GM19438 (cell line): ENCODE data around the gene GNG12.
"Not testable (repeated sequence)": the region's sequence is repeated elsewhere in the genome, so short reads cannot be mapped to it uniquely, and the experiment has no call there.

Source experiments
- ATAC-seq: cut with Tn5 transposase; IDR thresholded peaks from one replicate; pipeline ENCODE4 v1.9.1; 2021; ENCODE audit warnings: low read depth; ENCODE audit not compliant: unreplicated experiment

The GNG12 gene

GRCh38 chr1:67665307-67665706 is 168.0 kb downstream of the GNG12 start:
- ATAC-seq: not testable (repeated sequence)

GRCh38 chr1:67664048-67664447 is 169.2 kb downstream of the GNG12 start:
- no peak for ATAC-seq

GRCh38 chr1:67662884-67663283 is 170.4 kb downstream of the GNG12 start:
- ATAC-seq: no peak

- no peak for ATAC-seq
These were observed 174.0 kb downstream of the GNG12 start for GRCh38 chr1:67659229-67659628.

GRCh38 chr1:67657152-67657551 is 176.1 kb downstream of the GNG12 start:
- ATAC-seq: not testable (repeated sequence)

- ATAC-seq: no peak
These were observed 177.7 kb downstream of the GNG12 start for GRCh38 chr1:67655581-67655980.

GRCh38 chr1:67653304-67653703 is 180.0 kb downstream of the GNG12 start:
- ATAC-seq: no peak

GRCh38 chr1:67652800-67653199 is 180.5 kb downstream of the GNG12 start:
- ATAC-seq: peak; percentile 52
